ENCODE results near the gene DPEP1. TPM values are rescaled to one million over a fixed set of nuclear protein-coding genes. Genes with fewer than 3 reads are reported as not detected.
"Not testable (repeated sequence)": the region's sequence is repeated elsewhere in the genome, so short reads cannot be mapped to it uniquely, and the experiment has no call there.

DPEP1 gene
- total and polyA plus RNA-seq, 8 donors, result 0.31 to 10.4 (median 6.9) TPM

- TF ChIP-seq, protein P1, sequence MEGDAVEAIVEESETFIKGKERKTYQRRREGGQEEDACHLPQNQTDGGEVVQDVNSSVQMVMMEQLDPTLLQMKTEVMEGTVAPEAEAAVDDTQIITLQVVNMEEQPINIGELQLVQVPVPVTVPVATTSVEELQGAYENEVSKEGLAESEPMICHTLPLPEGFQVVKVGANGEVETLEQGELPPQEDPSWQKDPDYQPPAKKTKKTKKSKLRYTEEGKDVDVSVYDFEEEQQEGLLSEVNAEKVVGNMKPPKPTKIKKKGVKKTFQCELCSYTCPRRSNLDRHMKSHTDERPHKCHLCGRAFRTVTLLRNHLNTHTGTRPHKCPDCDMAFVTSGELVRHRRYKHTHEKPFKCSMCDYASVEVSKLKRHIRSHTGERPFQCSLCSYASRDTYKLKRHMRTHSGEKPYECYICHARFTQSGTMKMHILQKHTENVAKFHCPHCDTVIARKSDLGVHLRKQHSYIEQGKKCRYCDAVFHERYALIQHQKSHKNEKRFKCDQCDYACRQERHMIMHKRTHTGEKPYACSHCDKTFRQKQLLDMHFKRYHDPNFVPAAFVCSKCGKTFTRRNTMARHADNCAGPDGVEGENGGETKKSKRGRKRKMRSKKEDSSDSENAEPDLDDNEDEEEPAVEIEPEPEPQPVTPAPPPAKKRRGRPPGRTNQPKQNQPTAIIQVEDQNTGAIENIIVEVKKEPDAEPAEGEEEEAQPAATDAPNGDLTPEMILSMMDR (IDR thresholded peaks at IDR 0.05), result no peak
- Histone ChIP-seq H3K27me3 (no peaks in the 10 kb centered on the region), H3K36me3 (no peaks in the 10 kb centered on the region), H3K4me3 (no peak overlapping the region), H3K27ac (no peak overlapping the region), H3K4me1 (peaks cover 6 to 8% of the 10 kb centered on the region in 2 donors), H3K9me3 (no peaks in the 10 kb centered on the region)
- intact Hi-C loops (cut with DNase I), result no loop called here
- ATAC-seq, result no peak
- DNase-seq, result no peak
These were observed 56.3 kb downstream of the DPEP1 start for GRCh38 chr16:89669755-89670154.

DNA sequence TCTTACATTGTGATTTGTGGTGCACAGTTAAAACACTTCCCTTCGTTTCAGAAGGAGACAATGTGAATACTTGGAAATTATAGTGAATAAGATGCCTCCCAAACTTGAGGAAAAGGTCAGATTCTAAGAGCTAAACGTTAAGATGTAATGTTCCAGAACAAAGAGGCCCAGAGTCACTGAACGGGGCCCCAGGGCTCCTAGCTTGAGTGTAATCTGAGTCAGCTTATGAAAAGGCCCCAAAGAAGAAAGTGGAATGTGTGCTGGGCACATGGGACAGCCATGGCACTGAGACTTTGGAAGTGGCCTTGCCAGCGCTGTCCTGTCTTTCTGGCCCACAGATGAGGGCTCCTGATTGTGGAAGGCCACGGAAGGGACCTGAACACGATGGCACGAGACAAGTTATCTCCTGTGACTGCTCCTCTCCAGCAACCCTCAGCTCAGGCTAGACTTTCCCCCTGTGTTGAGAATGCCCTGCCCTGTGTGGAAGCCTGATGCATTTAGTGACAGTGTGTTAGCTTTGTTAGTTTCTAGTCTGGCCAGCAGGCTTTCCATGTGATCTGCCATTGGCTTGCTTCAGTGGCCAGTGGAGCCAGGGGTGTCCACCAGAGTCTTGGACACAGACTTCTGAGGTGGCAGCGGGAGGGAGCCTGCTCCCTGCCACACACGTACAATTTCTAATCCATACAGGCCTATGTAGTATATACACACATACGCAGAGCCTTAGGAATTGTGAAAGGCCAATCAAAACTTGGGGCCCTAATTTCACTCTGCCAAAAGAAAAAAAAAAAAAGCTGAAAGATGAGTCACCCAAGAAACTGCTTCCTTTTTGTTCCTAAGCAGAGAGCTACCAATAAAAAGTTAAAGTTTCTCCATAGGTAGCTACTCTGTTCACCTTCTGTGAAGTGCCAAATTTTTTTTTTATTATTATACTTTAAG is 57.3 kb downstream of the DPEP1 start:
- DNase-seq (peak in 1 of 4 donors; percentile 34), ATAC-seq (no peak)
- Histone ChIP-seq H3K27me3 (no peaks in the 10 kb centered on the region), H3K36me3 (no peaks in the 10 kb centered on the region), H3K4me1 (peaks cover 6 to 8% of the 10 kb centered on the region in 2 donors), H3K4me3 (no peak overlapping the region), H3K27ac (no peak overlapping the region), H3K9me3 (no peaks in the 10 kb centered on the region)
- intact Hi-C loops (cut with DNase I), result no loop called here
- TF ChIP-seq, protein P1 (IDR thresholded peaks at IDR 0.05), result no peak

DNA sequence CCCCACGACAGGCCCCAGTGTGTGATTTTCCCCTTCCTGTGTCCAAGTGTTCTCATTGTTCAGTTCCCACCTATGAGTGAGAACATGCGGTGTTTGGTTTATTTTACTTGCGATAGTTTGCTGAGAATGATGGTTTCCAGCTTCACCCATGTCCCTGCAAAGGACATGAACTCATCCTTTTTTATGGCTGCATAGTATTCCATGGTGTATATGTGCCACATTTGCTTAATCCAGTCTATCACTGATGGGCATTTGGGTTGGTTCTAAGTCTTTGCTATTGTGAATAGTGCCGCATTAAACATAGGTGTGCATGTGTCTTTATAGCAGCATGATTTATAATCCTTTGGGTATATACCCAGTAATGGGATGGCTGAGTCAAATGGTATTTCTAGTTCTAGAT is 58.1 kb downstream of the DPEP1 start:
- H3K9me3 ChIP-seq; H3K4me3 ChIP-seq; ATAC-seq; DNase-seq; intact Hi-C loops (cut with DNase I); H3K27me3 ChIP-seq; H3K4me1 ChIP-seq; H3K27ac ChIP-seq; H3K36me3 ChIP-seq: not testable (repeated sequence)

DNA sequence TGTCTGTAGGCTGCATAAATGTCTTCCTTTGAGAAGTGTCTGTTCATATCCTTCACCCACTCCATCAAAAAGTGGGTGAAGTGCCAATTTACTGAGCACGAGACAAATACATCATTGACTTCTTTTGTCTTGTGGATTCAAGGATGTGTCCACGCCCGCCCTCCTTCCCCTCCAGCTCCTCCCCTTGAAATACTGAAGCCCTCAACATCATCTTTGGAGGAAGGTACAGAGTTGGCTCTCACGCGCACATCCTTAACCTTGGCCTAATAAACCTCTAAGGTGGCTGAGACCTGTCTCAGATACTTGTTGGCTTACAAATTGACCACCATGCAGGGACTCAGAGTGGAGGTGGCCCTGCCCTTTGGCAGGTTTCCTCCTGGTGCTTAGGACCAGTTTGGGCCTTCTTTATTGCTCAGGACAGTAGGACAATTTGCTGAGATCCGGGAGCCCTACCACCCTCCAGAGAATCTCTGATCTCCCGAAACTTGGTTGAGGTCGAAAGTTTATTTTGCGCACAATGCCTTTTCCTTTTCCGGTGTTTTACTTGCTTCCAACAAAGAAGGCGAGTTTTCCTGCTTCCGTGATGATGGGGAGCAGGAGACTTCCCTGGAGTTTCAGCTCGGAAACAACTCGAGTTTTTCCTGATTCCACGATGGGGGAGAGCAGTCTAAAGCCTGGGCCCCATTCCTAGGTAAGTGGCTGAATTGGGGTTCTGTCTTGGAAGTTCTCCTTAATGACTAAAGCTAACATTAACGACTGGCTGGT is 58.9 kb downstream of the DPEP1 start:
- Histone ChIP-seq H3K27me3 (no peaks in the 10 kb centered on the region), H3K9me3 (peaks cover 0 to under 1% of the 10 kb centered on the region in 2 donors), H3K4me3 (no peak overlapping the region), H3K4me1 (peaks cover 6 to 8% of the 10 kb centered on the region in 2 donors), H3K36me3 (no peaks in the 10 kb centered on the region), H3K27ac (peak overlapping the region; percentile 19 to 70)
- intact Hi-C loops (cut with DNase I), result no loop called here
- ATAC-seq, result no peak
- TF ChIP-seq, protein P1 (IDR thresholded peaks at IDR 0.05), result no peak
- DNase-seq, result no peak

GRCh38 chr16:89678258-89678657 is 64.8 kb downstream of the DPEP1 start:
- Histone ChIP-seq H3K36me3 (no peaks in the 10 kb centered on the region), H3K4me3 (no peak overlapping the region), H3K9me3 (peaks cover 0 to 13% of the 10 kb centered on the region in 2 donors), H3K4me1 (no peaks in the 10 kb centered on the region), H3K27ac (no peak overlapping the region), H3K27me3 (no peaks in the 10 kb centered on the region)
- DNase-seq, result no peak
- no peak for ATAC-seq
- intact Hi-C loops (cut with DNase I), result no loop called here
- TF ChIP-seq, protein P1 (IDR thresholded peaks at IDR 0.05), result no peak
